HCT116 (cell line): ENCODE data around the gene PLCB1. TPM values are rescaled to one million over a fixed set of nuclear protein-coding genes. Genes with fewer than 3 reads are reported as not detected.

Experiments
- ATAC-seq: fragments of 200-7000 bp; cut with Tn5 transposase; 2 replicates; pipeline ENCODE4 v1.9.1; 2020; ENCODE audit warnings: mild to moderate bottlenecking, moderate library complexity
- BruUV-seq: library from RNA; stranded (reverse); fragments of 400-500 nt; replicated peaks from 2 replicates; lab custom pipeline; 2021; lab: Mats Ljungman, UMichigan
- CTCF ChIA-PET: fragments of 300-600 bp; sonication (Branson Sonifier 250); formaldehyde crosslinking; loops from one replicate; lab custom pipeline; 2021; ENCODE audit warnings: antibody characterized with exemption; lab: Charles Lee
- POLR2A ChIA-PET: fragments of 300-600, 350-600 bp; sonication (Branson Sonifier 250); formaldehyde crosslinking; loops from one replicate; lab custom pipeline; 2021; ENCODE audit warnings: antibody characterized with exemption; lab: Charles Lee
- RAD21 ChIA-PET, 2 experiments: fragments of 300-600 bp; sonication (Branson Sonifier 250); formaldehyde crosslinking; loops; one replicate each; lab custom pipeline; 2023; ENCODE audit warnings: low total read pairs in 2 of 2; ENCODE audit not compliant: uncharacterized antibody in 2 of 2, unreplicated experiment in 2 of 2, low non-redundant PET in 1 of 2; lab: Charles Lee
- DNase-seq: peaks from one replicate; pipeline ENCODE4 v3.0.0-alpha.2; 2010; ENCODE audit warnings: low read depth, low spot score
- H2AFZ ChIP-seq: fragments of 200-600 bp; shearing (Covaris generic), sonication (generic); 2 replicates; pipeline ENCODE4 v1.6.1; 2017; ENCODE audit warnings: low read depth, mixed run types, mixed read lengths, antibody characterized with exemption, low read length; ENCODE audit not compliant: poor library complexity, severe bottlenecking
- H3K27ac ChIP-seq: 2 replicates; pipeline ENCODE4 v1.5.1; 2012; ENCODE audit warnings: low read depth, low read length
- H3K27me3 ChIP-seq: fragments of 200-600 bp; sonication (generic); 2 replicates; pipeline ENCODE4 v1.6.1; 2016; ENCODE audit warnings: mixed run types, low read length, mixed read lengths; ENCODE audit not compliant: insufficient read depth
- H3K36me3 ChIP-seq, 2 experiments: fragments of 200-500 bp in 1 of 2; fragments of 200-600 bp in 1 of 2; sonication (Bioruptor generic) in 1 of 2; sonication (generic) in 1 of 2; 2 replicates each; pipeline versions ENCODE4 v1.5.1 to v1.6.1; 2014 to 2016; ENCODE audit warnings: low read length in 2 of 2, inconsistent platforms in 1 of 2, mixed read lengths in 1 of 2, mixed run types in 1 of 2; ENCODE audit not compliant: insufficient read depth in 2 of 2, control insufficient read depth in 1 of 2
- H3K4me1 ChIP-seq, 2 experiments: fragments of 200-600 bp in 1 of 2; sonication (generic) in 1 of 2; 2 replicates each; pipeline versions ENCODE4 v1.5.1 to v1.6.1; 2012 to 2017; ENCODE audit warnings: low read length in 2 of 2, inconsistent platforms in 1 of 2, mild to moderate bottlenecking in 1 of 2, mixed read lengths in 1 of 2, mixed run types in 1 of 2, moderate library complexity in 1 of 2; ENCODE audit not compliant: insufficient read depth in 2 of 2, control insufficient read depth in 1 of 2
- H3K4me2 ChIP-seq: fragments of 200-600 bp; sonication (generic); 2 replicates; pipeline ENCODE4 v1.6.1; 2017; ENCODE audit warnings: mixed run types, low read length, mixed read lengths
- H3K4me3 ChIP-seq, 2 experiments: fragments of 200-600 bp in 1 of 2; sonication (generic) in 1 of 2; replicated peaks in 1 of 2; 2 replicates each; pipeline ENCODE4 v1.5.1; 2011 to 2016; ENCODE audit warnings: low read length in 2 of 2, control low read depth in 1 of 2, low read depth in 1 of 2, mild to moderate bottlenecking in 1 of 2, mixed read lengths in 1 of 2, mixed run types in 1 of 2
- H3K79me2 ChIP-seq: fragments of 200-600 bp; sonication (generic); 2 replicates; pipeline ENCODE4 v1.6.1; 2017; ENCODE audit warnings: mild to moderate bottlenecking, mixed run types, low read length, moderate library complexity, mixed read lengths; ENCODE audit not compliant: insufficient read depth
- H3K9ac ChIP-seq: fragments of 200-600 bp; sonication (generic); 2 replicates; pipeline ENCODE4 v1.6.1; 2016; ENCODE audit warnings: low read length, mixed read lengths
- H3K9me2 ChIP-seq: fragments of 200-600 bp; sonication (generic), shearing (Covaris generic); 2 replicates; pipeline ENCODE4 v1.6.1; 2017; ENCODE audit warnings: mixed run types, mild to moderate bottlenecking, moderate library complexity; ENCODE audit not compliant: insufficient read depth
- H3K9me3 ChIP-seq, 2 experiments: fragments of 200-500 bp in 1 of 2; fragments of 200-600 bp in 1 of 2; sonication (Bioruptor generic) in 1 of 2; sonication (generic) in 1 of 2; 2 replicates each; pipeline ENCODE4 v1.6.1; 2014 to 2017; ENCODE audit warnings: low read length in 2 of 2, mixed read lengths in 2 of 2, inconsistent platforms in 1 of 2, low read depth in 1 of 2, mild to moderate bottlenecking in 1 of 2, mixed run types in 1 of 2, moderate library complexity in 1 of 2; ENCODE audit not compliant: control insufficient read depth in 1 of 2, insufficient read depth in 1 of 2
- H4K20me1 ChIP-seq: fragments of 200-600 bp; sonication (generic), shearing (Covaris generic); 2 replicates; pipeline ENCODE4 v1.6.1; 2017; ENCODE audit warnings: mixed run types, mild to moderate bottlenecking, moderate library complexity; ENCODE audit not compliant: insufficient read depth
- ATF3 ChIP-seq: IDR thresholded peaks from 2 replicates; pipeline ENCODE4 v1.6.1; 2012
- CBX3 ChIP-seq: IDR thresholded peaks from 2 replicates; pipeline ENCODE4 v1.6.1; 2012; ENCODE audit warnings: low read depth
- CEBPB ChIP-seq: IDR thresholded peaks from 2 replicates; pipeline ENCODE4 v1.6.1; 2012; ENCODE audit warnings: low read depth
- CTCF ChIP-seq, 3 experiments: fragments of 200-600 bp in 1 of 3; sonication (generic) in 1 of 3; IDR thresholded peaks in 2 of 3; conservative IDR thresholded peaks in 1 of 3; 2 replicates each; pipeline ENCODE4 v1.5.1; 2012 to 2017; ENCODE audit warnings: low read depth in 2 of 3, low read length in 2 of 3, antibody characterized with exemption in 1 of 3, borderline replicate concordance in 1 of 3, control low read depth in 1 of 3, mild to moderate bottlenecking in 1 of 3, mixed read lengths in 1 of 3, mixed run types in 1 of 3, moderate library complexity in 1 of 3; ENCODE audit not compliant: insufficient read depth in 1 of 3
- EGR1 ChIP-seq: IDR thresholded peaks from 2 replicates; pipeline ENCODE4 v1.6.1; 2012; ENCODE audit warnings: low read depth
- ELF1 ChIP-seq: IDR thresholded peaks from 2 replicates; pipeline ENCODE4 v1.6.1; 2012; ENCODE audit warnings: low read depth, borderline replicate concordance
- EZH2 ChIP-seq: fragments of 200-600 bp; sonication (generic); IDR thresholded peaks from 2 replicates; pipeline ENCODE4 v1.6.1; 2017; ENCODE audit warnings: antibody characterized with exemption, mixed run types
- EZH2phosphoT487 ChIP-seq: fragments of 200-600 bp; IDR thresholded peaks from 2 replicates; pipeline ENCODE4 v1.6.1; 2018; ENCODE audit warnings: antibody characterized with exemption, borderline replicate concordance
- JUND ChIP-seq: IDR thresholded peaks from 2 replicates; pipeline ENCODE4 v1.6.1; 2012
- MAX ChIP-seq: IDR thresholded peaks from 2 replicates; pipeline ENCODE4 v1.6.1; 2012
- POLR2A ChIP-seq: IDR thresholded peaks from 2 replicates; pipeline ENCODE4 v1.7.0; 2011; ENCODE audit warnings: borderline replicate concordance; ENCODE audit not compliant: insufficient read depth, insufficient read length; ENCODE audit errors: extremely low read depth
- POLR2AphosphoS5 ChIP-seq: IDR thresholded peaks from 2 replicates; pipeline ENCODE4 v1.6.1; 2011; ENCODE audit warnings: mild to moderate bottlenecking, low read depth, low read length, moderate library complexity
- RAD21 ChIP-seq: IDR thresholded peaks from 2 replicates; pipeline ENCODE4 v1.6.1; 2012; ENCODE audit warnings: low read depth, mild to moderate bottlenecking
- SIN3A ChIP-seq: IDR thresholded peaks from 2 replicates; pipeline ENCODE4 v1.6.1; 2012; ENCODE audit warnings: low read depth
- SP1 ChIP-seq: IDR thresholded peaks from 2 replicates; pipeline ENCODE4 v1.6.1; 2012; ENCODE audit warnings: low read depth
- YY1 ChIP-seq: IDR thresholded peaks from 2 replicates; pipeline ENCODE4 v1.6.1; 2011; ENCODE audit warnings: low read length, low read depth, moderate library complexity, mild to moderate bottlenecking; ENCODE audit not compliant: insufficient replicate concordance; ENCODE audit errors: extremely low read depth
- ZFX ChIP-seq: fragments of 450-650 bp; IDR thresholded peaks from 2 replicates; pipeline ENCODE4 v1.6.1; 2017
- ZNF274 ChIP-seq: fragments of 200-500 bp; sonication (Bioruptor generic); IDR thresholded peaks from 2 replicates; pipeline ENCODE4 v1.6.1; 2014; ENCODE audit warnings: mild to moderate bottlenecking, low read depth, low read length, inconsistent platforms
- intact Hi-C: fragments of 100-400 bp; cut with micrococcal nuclease; formaldehyde crosslinking; loops from 2 replicates; pipeline ENCODE4 v1.10.0; 2022
- total RNA-seq: library from RNA; stranded (reverse); gene quantifications from one replicate; pipeline ENCODE4 v1.2.1, GENCODE V29; 2021; ENCODE audit not compliant: unreplicated experiment

PLCB1 gene
- total RNA-seq, 1 experiment from 2014 or later = 15.8 TPM

- POLR2A ChIA-PET = no interaction called here
- no peak for TF ChIP-seq POLR2AphosphoS5
- no peak for TF ChIP-seq POLR2A
- TF ChIP-seq EGR1 = no peak
- TF ChIP-seq ATF3 = no peak
- no peak for TF ChIP-seq SIN3A
- TF ChIP-seq RAD21 = no peak
- TF ChIP-seq, all 23 proteins: peak for 0
These were observed 23.7 kb downstream of the PLCB1 start for GRCh38 chr20:8155812-8156211.

GRCh38 chr20:8156235-8157079 is 24.4 kb downstream of the PLCB1 start:
- Histone ChIP-seq H3K27me3 (no peaks in the 10 kb centered on the region), H3K4me3 (no peak overlapping the region), H3K27ac (no peak overlapping the region), H3K4me2 (no peak overlapping the region), H3K4me1 (peaks cover 19 to 24% of the 10 kb centered on the region in 2 experiments), H3K79me2 (no peaks in the 10 kb centered on the region), H4K20me1 (no peaks in the 10 kb centered on the region; the same call in 1 of the 2 replicates), H3K9me2 (no peaks in the 10 kb centered on the region), H3K9me3 (no peaks in the 10 kb centered on the region), H3K9ac (no peak overlapping the region), H3K36me3 (no peaks in the 10 kb centered on the region), H2AFZ (no peak overlapping the region)
- ChIA-PET CTCF (no interaction called here), POLR2A (no interaction called here), RAD21 (no interaction called here)
- no TSS peak for BruUV-seq
- ATAC-seq (peak; percentile 93), DNase-seq (peak; percentile 31)
- intact Hi-C loops = no loop called here
- TF ChIP-seq POLR2AphosphoS5 = no peak
- TF ChIP-seq ZFX = no peak
- TF ChIP-seq MAX = no peak
- TF ChIP-seq EZH2phosphoT487 = no peak
- TF ChIP-seq SP1 = peak; percentile 30; the same call in 1 of the 2 replicates
- no peak for TF ChIP-seq ELF1
- TF ChIP-seq YY1 = no peak
- no peak for TF ChIP-seq CTCF (IDR thresholded peaks at IDR 0.05 in 2 of 3, conservative IDR thresholded peaks at IDR 0.05 in 1 of 3; ENCODE audit: borderline replicate concordance in 1 of 3, insufficient read depth in 1 of 3, low read depth in 2 of 3, low read length in 2 of 3)
- TF ChIP-seq POLR2A = no peak
- TF ChIP-seq JUND = peak; percentile 66
- no peak for TF ChIP-seq ATF3
- TF ChIP-seq EGR1 = no peak
- TF ChIP-seq SIN3A = no peak
- TF ChIP-seq CEBPB = peak; percentile 33; the same call in 1 of the 2 replicates
- TF ChIP-seq EZH2 = no peak
- no peak for TF ChIP-seq CBX3
- TF ChIP-seq ZNF274 = no peak

More at GRCh38 chr20:8155812-8156211, 23.7 kb downstream of the PLCB1 start:
- Histone ChIP-seq H3K4me2 (no peak overlapping the region), H3K9ac (no peak overlapping the region), H2AFZ (no peak overlapping the region), H3K4me3 (no peak overlapping the region), H3K9me3 (no peaks in the 10 kb centered on the region), H3K9me2 (no peaks in the 10 kb centered on the region), H3K4me1 (peaks cover 19 to 24% of the 10 kb centered on the region in 2 experiments), H3K79me2 (no peaks in the 10 kb centered on the region), H3K27me3 (no peaks in the 10 kb centered on the region), H3K27ac (no peak overlapping the region), H3K36me3 (no peaks in the 10 kb centered on the region), H4K20me1 (no peaks in the 10 kb centered on the region; the same call in 1 of the 2 replicates)
- RAD21 ChIA-PET = no interaction called here
- intact Hi-C loops = no loop called here
- ATAC-seq (peak; percentile 19; the same call in 1 of the 2 replicates), DNase-seq (no peak)
- CTCF ChIA-PET = no interaction called here
- BruUV-seq = no TSS peak
